SK-N-SH treated with all-trans-retinoic acid at 6 μM for 48 hours (cell line): ENCODE data around the gene NCMAP.

Source experiments
- ATAC-seq: fragments of 200-7000 bp; cut with Tn5 transposase; 3 replicates; pipeline ENCODE4 v1.9.1; 2020; ENCODE audit warnings: mild to moderate bottlenecking, moderate library complexity
- ARNTL ChIP-seq: fragments of 450-650 bp; formaldehyde crosslinking; IDR thresholded peaks from 2 replicates; pipeline ENCODE4 v1.5.0; 2020; ENCODE audit warnings: low read depth, mild to moderate bottlenecking, moderate library complexity, borderline replicate concordance
- BACH2 ChIP-seq: fragments of 250-450 bp; sonication (Bioruptor Pico); IDR thresholded peaks from 2 replicates; pipeline ENCODE4 v1.9.0; 2021; ENCODE audit warnings: mild to moderate bottlenecking, borderline replicate concordance
- CSDC2 ChIP-seq: fragments of 250-450 bp; sonication (Bioruptor Pico); IDR thresholded peaks from 2 replicates; pipeline ENCODE4 v1.5.0; 2020; ENCODE audit warnings: mild to moderate bottlenecking, moderate library complexity
- ESRRG ChIP-seq: fragments of 250-450 bp; sonication (Bioruptor Pico); IDR thresholded peaks from 2 replicates; pipeline ENCODE4 v1.6.1; 2021; ENCODE audit warnings: mild to moderate bottlenecking
- GLIS3 ChIP-seq: fragments of 250-450 bp; sonication (Bioruptor Pico); IDR thresholded peaks from 2 replicates; pipeline ENCODE4 v1.5.0; 2020; ENCODE audit warnings: mild to moderate bottlenecking, moderate library complexity
- OSR1 ChIP-seq: fragments of 250-450 bp; sonication (Bioruptor Pico); IDR thresholded peaks from 2 replicates; pipeline ENCODE4 v1.8.0; 2022; ENCODE audit warnings: moderate library complexity, mild to moderate bottlenecking, inconsistent platforms
- PPARA ChIP-seq: fragments of 250-450 bp; sonication (Bioruptor Pico); IDR thresholded peaks from 2 replicates; pipeline ENCODE4 v1.5.0; 2020; ENCODE audit warnings: mild to moderate bottlenecking, borderline replicate concordance
- RARB ChIP-seq: fragments of 250-450 bp; sonication (Bioruptor Pico); IDR thresholded peaks from 2 replicates; pipeline ENCODE4 v1.8.0; 2021; ENCODE audit warnings: mild to moderate bottlenecking, moderate library complexity
- SNAI2 ChIP-seq: fragments of 250-450 bp; sonication (Bioruptor Pico); IDR thresholded peaks from 2 replicates; pipeline ENCODE4 v1.5.0; 2020; ENCODE audit warnings: mild to moderate bottlenecking, moderate library complexity
- TCF4 ChIP-seq: fragments of 250-450 bp; sonication (Bioruptor Pico); IDR thresholded peaks from 2 replicates; pipeline ENCODE4 v1.8.0; 2021; ENCODE audit warnings: mild to moderate bottlenecking, moderate library complexity, borderline replicate concordance
- ZC3H10 ChIP-seq: fragments of 250-450 bp; sonication (Bioruptor Pico); IDR thresholded peaks from 2 replicates; pipeline ENCODE4 v1.5.1; 2021; ENCODE audit warnings: mild to moderate bottlenecking, moderate library complexity
- ZFP30 ChIP-seq: fragments of 450-650 bp; formaldehyde crosslinking; IDR thresholded peaks from 2 replicates; pipeline ENCODE4 v1.5.0; 2022; ENCODE audit warnings: mild to moderate bottlenecking, moderate library complexity
- ZNF70 ChIP-seq: fragments of 450-650 bp; formaldehyde crosslinking; IDR thresholded peaks from 2 replicates; pipeline ENCODE4 v1.5.0; 2020; ENCODE audit warnings: mild to moderate bottlenecking, moderate library complexity
- ZNF8 ChIP-seq: fragments of 450-650 bp; formaldehyde crosslinking; IDR thresholded peaks from 2 replicates; pipeline ENCODE4 v1.5.0; 2020; ENCODE audit warnings: mild to moderate bottlenecking, moderate library complexity
- TF ChIP-seq, protein P1 (sequence below): fragments of 250-450 bp; sonication (Bioruptor Pico); IDR thresholded peaks from 2 replicates; pipeline ENCODE4 v1.5.1; 2020; ENCODE audit warnings: low read depth, mild to moderate bottlenecking, moderate library complexity
- TF ChIP-seq, protein P2 (sequence below): fragments of 250-450 bp; sonication (Bioruptor Pico); IDR thresholded peaks from 2 replicates; pipeline ENCODE4 v1.5.1; 2021; ENCODE audit warnings: mild to moderate bottlenecking, moderate library complexity
- TF ChIP-seq, protein P3 (sequence below): fragments of 250-450 bp; sonication (Bioruptor Pico); IDR thresholded peaks from 2 replicates; pipeline ENCODE4 v1.8.0; 2020; ENCODE audit warnings: mild to moderate bottlenecking, moderate library complexity, borderline replicate concordance
- TF ChIP-seq, protein P4 (sequence below): fragments of 250-450 bp; sonication (Bioruptor Pico); IDR thresholded peaks from 2 replicates; pipeline ENCODE4 v1.5.0; 2020; ENCODE audit warnings: mild to moderate bottlenecking, moderate library complexity
- TF ChIP-seq, protein P5 (sequence below): fragments of 250-450 bp; sonication (Bioruptor Pico); IDR thresholded peaks from 2 replicates; pipeline ENCODE4 v1.8.0; 2021; ENCODE audit warnings: low read depth, mild to moderate bottlenecking, moderate library complexity, borderline replicate concordance

NCMAP gene

DNA sequence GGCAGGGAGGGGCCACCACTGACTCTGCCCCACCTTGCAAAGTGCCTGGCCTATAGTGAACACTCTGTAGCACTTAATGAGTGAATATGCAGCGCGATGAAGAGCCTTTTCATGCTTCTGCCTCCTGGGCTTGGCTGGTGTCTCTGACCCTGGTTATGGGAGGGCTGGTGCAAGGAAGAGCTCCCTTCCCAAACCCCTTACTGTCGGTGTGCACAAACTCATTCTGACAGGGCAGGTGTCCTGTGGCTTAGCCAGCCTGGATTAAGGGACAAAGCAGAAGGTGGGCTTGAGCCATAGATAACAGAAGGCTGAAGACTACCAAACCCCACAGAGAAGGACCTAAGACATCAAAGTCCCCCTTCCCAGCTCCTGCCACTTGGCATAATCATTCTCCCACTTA is 2.0 kb upstream of the NCMAP start:
- ATAC-seq, result no peak
- TF ChIP-seq ESRRG (no peak), TCF4 (CRISPR knock-in tag) (no peak), BACH2 (no peak), ARNTL (no peak), OSR1 (CRISPR knock-in tag) (no peak)
- TF ChIP-seq, protein P1, sequence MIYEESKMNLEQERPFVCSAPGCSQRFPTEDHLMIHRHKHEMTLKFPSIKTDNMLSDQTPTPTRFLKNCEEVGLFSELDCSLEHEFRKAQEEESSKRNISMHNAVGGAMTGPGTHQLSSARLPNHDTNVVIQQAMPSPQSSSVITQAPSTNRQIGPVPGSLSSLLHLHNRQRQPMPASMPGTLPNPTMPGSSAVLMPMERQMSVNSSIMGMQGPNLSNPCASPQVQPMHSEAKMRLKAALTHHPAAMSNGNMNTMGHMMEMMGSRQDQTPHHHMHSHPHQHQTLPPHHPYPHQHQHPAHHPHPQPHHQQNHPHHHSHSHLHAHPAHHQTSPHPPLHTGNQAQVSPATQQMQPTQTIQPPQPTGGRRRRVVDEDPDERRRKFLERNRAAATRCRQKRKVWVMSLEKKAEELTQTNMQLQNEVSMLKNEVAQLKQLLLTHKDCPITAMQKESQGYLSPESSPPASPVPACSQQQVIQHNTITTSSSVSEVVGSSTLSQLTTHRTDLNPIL (CRISPR knock-in tag), result no peak
- TF ChIP-seq, protein P2, sequence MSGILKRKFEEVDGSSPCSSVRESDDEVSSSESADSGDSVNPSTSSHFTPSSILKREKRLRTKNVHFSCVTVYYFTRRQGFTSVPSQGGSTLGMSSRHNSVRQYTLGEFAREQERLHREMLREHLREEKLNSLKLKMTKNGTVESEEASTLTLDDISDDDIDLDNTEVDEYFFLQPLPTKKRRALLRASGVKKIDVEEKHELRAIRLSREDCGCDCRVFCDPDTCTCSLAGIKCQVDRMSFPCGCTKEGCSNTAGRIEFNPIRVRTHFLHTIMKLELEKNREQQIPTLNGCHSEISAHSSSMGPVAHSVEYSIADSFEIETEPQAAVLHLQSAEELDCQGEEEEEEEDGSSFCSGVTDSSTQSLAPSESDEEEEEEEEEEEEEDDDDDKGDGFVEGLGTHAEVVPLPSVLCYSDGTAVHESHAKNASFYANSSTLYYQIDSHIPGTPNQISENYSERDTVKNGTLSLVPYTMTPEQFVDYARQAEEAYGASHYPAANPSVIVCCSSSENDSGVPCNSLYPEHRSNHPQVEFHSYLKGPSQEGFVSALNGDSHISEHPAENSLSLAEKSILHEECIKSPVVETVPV (CRISPR knock-in tag), result no peak
- TF ChIP-seq, all 23 proteins: peak for 0

- no peak for ATAC-seq
- no peak for TF ChIP-seq CSDC2
- no peak for TF ChIP-seq TCF4 (CRISPR knock-in tag)
- TF ChIP-seq ZNF70 (CRISPR knock-in tag), result no peak
- no peak for TF ChIP-seq ZNF8
- no peak for TF ChIP-seq OSR1 (CRISPR knock-in tag)
- TF ChIP-seq, protein P1 (CRISPR knock-in tag), result no peak
- no peak for TF ChIP-seq ESRRG
- no peak for TF ChIP-seq ARNTL
- TF ChIP-seq ZC3H10 (CRISPR knock-in tag), result no peak
Measured at GRCh38 chr1:24554714-24555113, 1.2 kb upstream of the NCMAP start.

- ATAC-seq, result no peak
- TF ChIP-seq GLIS3 (CRISPR knock-in tag) (no peak), ARNTL (no peak), TCF4 (CRISPR knock-in tag) (no peak), PPARA (no peak), ZNF70 (CRISPR knock-in tag) (no peak), OSR1 (CRISPR knock-in tag) (no peak), ZFP30 (CRISPR knock-in tag) (no peak), RARB (CRISPR knock-in tag) (no peak), ESRRG (no peak), SNAI2 (no peak)
- TF ChIP-seq, protein P3, sequence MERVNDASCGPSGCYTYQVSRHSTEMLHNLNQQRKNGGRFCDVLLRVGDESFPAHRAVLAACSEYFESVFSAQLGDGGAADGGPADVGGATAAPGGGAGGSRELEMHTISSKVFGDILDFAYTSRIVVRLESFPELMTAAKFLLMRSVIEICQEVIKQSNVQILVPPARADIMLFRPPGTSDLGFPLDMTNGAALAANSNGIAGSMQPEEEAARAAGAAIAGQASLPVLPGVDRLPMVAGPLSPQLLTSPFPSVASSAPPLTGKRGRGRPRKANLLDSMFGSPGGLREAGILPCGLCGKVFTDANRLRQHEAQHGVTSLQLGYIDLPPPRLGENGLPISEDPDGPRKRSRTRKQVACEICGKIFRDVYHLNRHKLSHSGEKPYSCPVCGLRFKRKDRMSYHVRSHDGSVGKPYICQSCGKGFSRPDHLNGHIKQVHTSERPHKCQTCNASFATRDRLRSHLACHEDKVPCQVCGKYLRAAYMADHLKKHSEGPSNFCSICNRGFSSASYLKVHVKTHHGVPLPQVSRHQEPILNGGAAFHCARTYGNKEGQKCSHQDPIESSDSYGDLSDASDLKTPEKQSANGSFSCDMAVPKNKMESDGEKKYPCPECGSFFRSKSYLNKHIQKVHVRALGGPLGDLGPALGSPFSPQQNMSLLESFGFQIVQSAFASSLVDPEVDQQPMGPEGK (CRISPR knock-in tag), result no peak
- TF ChIP-seq, protein P4, sequence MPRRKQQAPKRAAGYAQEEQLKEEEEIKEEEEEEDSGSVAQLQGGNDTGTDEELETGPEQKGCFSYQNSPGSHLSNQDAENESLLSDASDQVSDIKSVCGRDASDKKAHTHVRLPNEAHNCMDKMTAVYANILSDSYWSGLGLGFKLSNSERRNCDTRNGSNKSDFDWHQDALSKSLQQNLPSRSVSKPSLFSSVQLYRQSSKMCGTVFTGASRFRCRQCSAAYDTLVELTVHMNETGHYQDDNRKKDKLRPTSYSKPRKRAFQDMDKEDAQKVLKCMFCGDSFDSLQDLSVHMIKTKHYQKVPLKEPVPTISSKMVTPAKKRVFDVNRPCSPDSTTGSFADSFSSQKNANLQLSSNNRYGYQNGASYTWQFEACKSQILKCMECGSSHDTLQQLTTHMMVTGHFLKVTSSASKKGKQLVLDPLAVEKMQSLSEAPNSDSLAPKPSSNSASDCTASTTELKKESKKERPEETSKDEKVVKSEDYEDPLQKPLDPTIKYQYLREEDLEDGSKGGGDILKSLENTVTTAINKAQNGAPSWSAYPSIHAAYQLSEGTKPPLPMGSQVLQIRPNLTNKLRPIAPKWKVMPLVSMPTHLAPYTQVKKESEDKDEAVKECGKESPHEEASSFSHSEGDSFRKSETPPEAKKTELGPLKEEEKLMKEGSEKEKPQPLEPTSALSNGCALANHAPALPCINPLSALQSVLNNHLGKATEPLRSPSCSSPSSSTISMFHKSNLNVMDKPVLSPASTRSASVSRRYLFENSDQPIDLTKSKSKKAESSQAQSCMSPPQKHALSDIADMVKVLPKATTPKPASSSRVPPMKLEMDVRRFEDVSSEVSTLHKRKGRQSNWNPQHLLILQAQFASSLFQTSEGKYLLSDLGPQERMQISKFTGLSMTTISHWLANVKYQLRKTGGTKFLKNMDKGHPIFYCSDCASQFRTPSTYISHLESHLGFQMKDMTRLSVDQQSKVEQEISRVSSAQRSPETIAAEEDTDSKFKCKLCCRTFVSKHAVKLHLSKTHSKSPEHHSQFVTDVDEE (CRISPR knock-in tag), result no peak
- TF ChIP-seq, protein P1 (CRISPR knock-in tag), result no peak
- TF ChIP-seq, protein P5, sequence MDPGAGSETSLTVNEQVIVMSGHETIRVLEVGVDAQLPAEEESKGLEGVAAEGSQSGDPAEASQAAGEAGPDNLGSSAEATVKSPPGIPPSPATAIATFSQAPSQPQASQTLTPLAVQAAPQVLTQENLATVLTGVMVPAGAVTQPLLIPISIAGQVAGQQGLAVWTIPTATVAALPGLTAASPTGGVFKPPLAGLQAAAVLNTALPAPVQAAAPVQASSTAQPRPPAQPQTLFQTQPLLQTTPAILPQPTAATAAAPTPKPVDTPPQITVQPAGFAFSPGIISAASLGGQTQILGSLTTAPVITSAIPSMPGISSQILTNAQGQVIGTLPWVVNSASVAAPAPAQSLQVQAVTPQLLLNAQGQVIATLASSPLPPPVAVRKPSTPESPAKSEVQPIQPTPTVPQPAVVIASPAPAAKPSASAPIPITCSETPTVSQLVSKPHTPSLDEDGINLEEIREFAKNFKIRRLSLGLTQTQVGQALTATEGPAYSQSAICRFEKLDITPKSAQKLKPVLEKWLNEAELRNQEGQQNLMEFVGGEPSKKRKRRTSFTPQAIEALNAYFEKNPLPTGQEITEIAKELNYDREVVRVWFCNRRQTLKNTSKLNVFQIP, result no peak
Measured at GRCh38 chr1:24556414-24556795, 518 bp downstream of the NCMAP start.
